Smooth muscle cell (in vitro differentiated cells): ENCODE data around the gene C1orf53. TPM values are rescaled to one million over a fixed set of nuclear protein-coding genes. Genes with fewer than 3 reads are reported as not detected.

Experiments
- DNase-seq: peaks from one replicate; lab custom pipeline; 2025; ENCODE audit not compliant: unreplicated experiment; lab: John Stamatoyannopoulos, UW
- H2AFZ ChIP-seq: fragments of 200-600 bp; sonication (generic); 2 replicates; pipeline ENCODE4 v1.6.0; 2016; ENCODE audit warnings: antibody characterized with exemption, low read depth, mild to moderate bottlenecking
- H3F3A ChIP-seq: fragments of 200-600 bp; sonication (generic); 2 replicates; pipeline ENCODE4 v1.6.0; 2017; ENCODE audit warnings: antibody characterized with exemption, low read depth
- H3K27ac ChIP-seq: fragments of 200-600 bp; sonication (generic); 2 replicates; pipeline ENCODE4 v1.5.1; 2016; ENCODE audit warnings: low read depth, mild to moderate bottlenecking
- H3K27me3 ChIP-seq: fragments of 200-600 bp; sonication (generic); 2 replicates; pipeline ENCODE4 v1.6.1; 2016; ENCODE audit warnings: low read depth, mild to moderate bottlenecking
- H3K36me3 ChIP-seq: fragments of 200-600 bp; sonication (generic); 2 replicates; pipeline ENCODE4 v1.5.1; 2016; ENCODE audit warnings: low read depth
- H3K4me1 ChIP-seq: fragments of 200-600 bp; sonication (generic); 2 replicates; pipeline ENCODE4 v1.5.1; 2016; ENCODE audit warnings: low read depth
- H3K4me2 ChIP-seq: fragments of 200-600 bp; sonication (generic); 2 replicates; pipeline ENCODE4 v1.6.0; 2016; ENCODE audit warnings: mild to moderate bottlenecking
- H3K4me3 ChIP-seq: fragments of 200-600 bp; sonication (generic); 2 replicates; pipeline ENCODE4 v1.5.1; 2016; ENCODE audit warnings: mild to moderate bottlenecking
- H3K79me2 ChIP-seq: fragments of 200-600 bp; sonication (generic); 2 replicates; pipeline ENCODE4 v1.6.0; 2016; ENCODE audit warnings: low read depth, mild to moderate bottlenecking
- H3K9ac ChIP-seq: fragments of 200-600 bp; sonication (generic); 2 replicates; pipeline ENCODE4 v1.6.0; 2016; ENCODE audit warnings: low read depth
- H3K9me3 ChIP-seq: fragments of 200-600 bp; sonication (generic); replicated peaks from 2 replicates; pipeline ENCODE4 v1.5.1; 2016; ENCODE audit warnings: low read depth
- H4K20me1 ChIP-seq: fragments of 200-600 bp; sonication (generic); 2 replicates; pipeline ENCODE4 v1.6.0; 2016; ENCODE audit warnings: low read depth
- WGBS: methylation state at CpG from one replicate; pipeline ENCODE4 v1.1.7; 2016; ENCODE audit warnings: low lambda C conversion rate; 5-methylcytosine and 5-hydroxymethylcytosine counted together
- polyA plus RNA-seq: library from polyadenylated mRNA; unstranded; fragments of >200 nt; fragmentation: Nextera tagmentation; extraction: Ambion mirVana; gene quantifications from 2 replicates; pipeline ENCODE4 v1.2.1, GENCODE V29; 2016
- total RNA-seq: library from RNA; depleted of rRNA; stranded (reverse); fragments of >200 nt; gene quantifications from 2 replicates; pipeline ENCODE4 v1.2.3, GENCODE V29; 2014
- TF ChIP-seq, protein P1 (sequence below): fragments of 200-600 bp; sonication (generic); IDR thresholded peaks from 2 replicates; pipeline ENCODE4 v1.5.1; 2017; ENCODE audit warnings: borderline replicate concordance, mild to moderate bottlenecking, antibody characterized with exemption; ENCODE audit not compliant: insufficient read depth, poor library complexity, severe bottlenecking

C1orf53 gene
- total and polyA plus RNA-seq, 2 experiments from 2014 or later: 3.1 to 4.5 TPM

DNA sequence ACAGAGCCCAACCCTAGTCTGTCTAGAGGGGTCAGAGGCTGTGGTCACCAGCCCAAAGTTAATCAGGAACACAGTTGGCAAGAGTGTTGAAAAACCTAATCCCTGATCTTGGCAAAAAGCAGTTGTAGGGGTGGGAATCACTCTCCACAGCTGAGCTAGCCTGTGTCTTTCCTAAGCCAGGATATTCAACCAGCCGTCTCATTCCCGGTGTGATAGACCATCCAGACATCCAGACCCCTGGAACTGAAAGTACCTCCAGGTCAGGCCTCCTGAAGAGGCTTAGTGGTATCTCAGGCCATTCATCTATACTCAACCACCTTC lies 19.6 kb downstream of the C1orf53 start:
- TF ChIP-seq, protein P1, sequence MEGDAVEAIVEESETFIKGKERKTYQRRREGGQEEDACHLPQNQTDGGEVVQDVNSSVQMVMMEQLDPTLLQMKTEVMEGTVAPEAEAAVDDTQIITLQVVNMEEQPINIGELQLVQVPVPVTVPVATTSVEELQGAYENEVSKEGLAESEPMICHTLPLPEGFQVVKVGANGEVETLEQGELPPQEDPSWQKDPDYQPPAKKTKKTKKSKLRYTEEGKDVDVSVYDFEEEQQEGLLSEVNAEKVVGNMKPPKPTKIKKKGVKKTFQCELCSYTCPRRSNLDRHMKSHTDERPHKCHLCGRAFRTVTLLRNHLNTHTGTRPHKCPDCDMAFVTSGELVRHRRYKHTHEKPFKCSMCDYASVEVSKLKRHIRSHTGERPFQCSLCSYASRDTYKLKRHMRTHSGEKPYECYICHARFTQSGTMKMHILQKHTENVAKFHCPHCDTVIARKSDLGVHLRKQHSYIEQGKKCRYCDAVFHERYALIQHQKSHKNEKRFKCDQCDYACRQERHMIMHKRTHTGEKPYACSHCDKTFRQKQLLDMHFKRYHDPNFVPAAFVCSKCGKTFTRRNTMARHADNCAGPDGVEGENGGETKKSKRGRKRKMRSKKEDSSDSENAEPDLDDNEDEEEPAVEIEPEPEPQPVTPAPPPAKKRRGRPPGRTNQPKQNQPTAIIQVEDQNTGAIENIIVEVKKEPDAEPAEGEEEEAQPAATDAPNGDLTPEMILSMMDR: no peak
- Histone ChIP-seq H3K9me3 (no peaks in the 10 kb centered on the region), H3K4me1 (peaks cover 30% of the 10 kb centered on the region), H3K27me3 (peaks cover 94% of the 10 kb centered on the region), H2AFZ (no peak overlapping the region), H3K4me3 (no peak overlapping the region), H4K20me1 (no peaks in the 10 kb centered on the region), H3F3A (no peaks in the 10 kb centered on the region), H3K27ac (no peak overlapping the region), H3K79me2 (no peaks in the 10 kb centered on the region), H3K36me3 (no peaks in the 10 kb centered on the region), H3K4me2 (no peak overlapping the region), H3K9ac (no peak overlapping the region)
- no peak for DNase-seq
- WGBS: 52% methylated on average over 2 of the region's 2 CpGs

DNA sequence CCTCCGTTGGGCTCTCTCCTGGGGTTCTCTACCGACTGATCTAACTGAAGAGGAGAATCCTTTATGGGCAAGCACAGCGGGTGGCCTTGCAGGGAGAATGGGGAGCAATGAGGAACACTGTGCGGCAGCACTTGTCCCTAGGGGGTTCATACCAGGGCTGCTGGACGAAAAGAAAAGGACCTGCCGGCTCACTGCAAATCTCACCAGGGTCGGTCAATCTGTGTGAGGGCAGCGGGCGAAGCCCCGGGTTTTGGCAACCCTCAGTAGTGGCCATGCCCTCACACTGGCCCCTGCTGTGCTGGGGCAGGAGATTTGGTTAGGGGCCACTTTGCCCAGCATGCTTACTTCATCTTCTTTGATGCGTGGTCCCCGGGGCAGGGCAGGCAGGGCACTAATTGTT lies 20.6 kb downstream of the C1orf53 start:
- 61% methylated on average over 12 of the region's 12 CpGs for WGBS
- Histone ChIP-seq H3K36me3 (no peaks in the 10 kb centered on the region), H3K27me3 (peaks cover 94% of the 10 kb centered on the region)

DNA sequence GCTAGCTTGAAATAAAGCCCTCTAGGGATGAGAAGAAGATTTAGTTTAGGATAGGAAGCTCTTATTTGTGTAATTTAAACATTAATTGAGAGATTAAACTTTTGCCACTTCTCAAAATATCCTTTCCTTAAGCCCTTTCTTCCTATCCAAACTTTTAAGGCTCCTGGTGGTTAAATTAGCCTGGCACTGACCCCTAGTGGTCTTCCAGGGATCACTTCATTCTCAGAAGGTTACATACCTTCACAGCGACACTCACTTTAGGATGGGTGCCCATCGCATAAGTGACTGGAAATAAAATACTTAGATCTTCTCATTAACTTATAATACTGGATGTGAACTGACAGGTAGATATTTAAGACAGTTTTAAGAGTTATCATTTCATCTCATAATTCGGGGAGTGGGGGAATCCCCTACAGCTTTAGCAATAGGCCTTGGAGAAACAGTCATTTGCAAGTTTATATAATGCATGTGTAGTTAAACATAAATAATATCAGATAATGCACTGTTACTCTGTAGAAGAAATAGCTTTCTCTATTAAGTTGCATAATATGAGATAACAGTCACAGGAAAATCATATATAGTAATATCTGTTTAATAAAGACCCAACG lies 22.2 kb downstream of the C1orf53 start:
- no peaks in the 10 kb centered on the region for H4K20me1 ChIP-seq
- peaks cover 18% of the 10 kb centered on the region for H3K4me1 ChIP-seq
- no peak overlapping the region for H3K4me2 ChIP-seq
- WGBS: 34% methylated on average over 4 of the region's 4 CpGs
- no peaks in the 10 kb centered on the region for H3K79me2 ChIP-seq
- H3K27me3 ChIP-seq: peaks cover 90% of the 10 kb centered on the region
- no peaks in the 10 kb centered on the region for H3F3A ChIP-seq
- H3K4me3 ChIP-seq: no peak overlapping the region
- no peak overlapping the region for H2AFZ ChIP-seq
- no peak for DNase-seq
- no peak overlapping the region for H3K9ac ChIP-seq
- no peaks in the 10 kb centered on the region for H3K36me3 ChIP-seq
- TF ChIP-seq, protein P1: peak; percentile 72
- no peak overlapping the region for H3K27ac ChIP-seq
- H3K9me3 ChIP-seq: no peaks in the 10 kb centered on the region

More for the DNA sequence above, 20.6 kb downstream of the C1orf53 start:
- Histone ChIP-seq H4K20me1 (no peaks in the 10 kb centered on the region), H3F3A (no peaks in the 10 kb centered on the region), H3K79me2 (no peaks in the 10 kb centered on the region), H2AFZ (no peak overlapping the region), H3K9me3 (no peaks in the 10 kb centered on the region), H3K9ac (no peak overlapping the region), H3K27ac (no peak overlapping the region), H3K4me2 (no peak overlapping the region), H3K4me3 (no peak overlapping the region), H3K4me1 (peaks cover 21% of the 10 kb centered on the region)
- TF ChIP-seq, protein P1: no peak
- no peak for DNase-seq
